Calu3 (cell line): Measurements from ENCODE around the gene INPP5K. TPM values are rescaled to one million over a fixed set of nuclear protein-coding genes. Genes with fewer than 3 reads are reported as not detected.

Source experiments
- BruUV-seq: library from RNA; stranded (reverse); fragments of 400-500 nt; replicated peaks from 2 replicates; lab custom pipeline; 2021; lab: Mats Ljungman, UMichigan
- CTCF ChIA-PET: fragments of 300-600 bp; sonication (Branson Sonifier 250); formaldehyde crosslinking; loops from one replicate; lab custom pipeline; 2022; ENCODE audit warnings: antibody characterized with exemption; lab: Charles Lee
- DNase-seq: peaks from one replicate; pipeline ENCODE4 v3.0.0; 2022
- H3K27ac Mint-ChIP-seq: one replicate; pipeline ENCODE4 v1.8.0; 2022; ENCODE audit warnings: mixed read lengths; ENCODE audit not compliant: unreplicated experiment
- H3K27me3 Mint-ChIP-seq: one replicate; pipeline ENCODE4 v1.8.0; 2022; ENCODE audit warnings: mixed read lengths; ENCODE audit not compliant: unreplicated experiment
- H3K36me3 Mint-ChIP-seq: one replicate; pipeline ENCODE4 v1.8.0; 2022; ENCODE audit warnings: mild to moderate bottlenecking, moderate library complexity, mixed read lengths; ENCODE audit not compliant: insufficient read depth, unreplicated experiment
- H3K4me1 Mint-ChIP-seq: one replicate; pipeline ENCODE4 v1.8.0; 2022; ENCODE audit warnings: mild to moderate bottlenecking, low read depth, mixed read lengths; ENCODE audit not compliant: unreplicated experiment
- H3K4me3 Mint-ChIP-seq: one replicate; pipeline ENCODE4 v1.8.0; 2022; ENCODE audit warnings: mild to moderate bottlenecking, low read depth, moderate library complexity, mixed read lengths; ENCODE audit not compliant: unreplicated experiment
- H3K9me3 Mint-ChIP-seq: one replicate; pipeline ENCODE4 v1.8.0; 2022; ENCODE audit warnings: low read depth, mixed read lengths; ENCODE audit not compliant: unreplicated experiment
- intact Hi-C: fragments of 100-400 bp; cut with micrococcal nuclease; formaldehyde crosslinking; loops from one replicate; pipeline ENCODE4 v1.10.0; 2022; ENCODE audit not compliant: unreplicated experiment
- total RNA-seq: library from RNA; stranded (reverse); gene quantifications from 2 replicates; pipeline ENCODE4 v1.2.3, GENCODE V29; 2022
- TF ChIP-seq, protein P1 (sequence below): fragments of 200-600 bp; IDR thresholded peaks from one replicate; pipeline ENCODE4 v1.8.0; 2022; ENCODE audit warnings: antibody characterized with exemption; ENCODE audit not compliant: unreplicated experiment

The INPP5K gene
- total RNA-seq, 1 experiment from 2014 or later, result 18.7 TPM

DNA sequence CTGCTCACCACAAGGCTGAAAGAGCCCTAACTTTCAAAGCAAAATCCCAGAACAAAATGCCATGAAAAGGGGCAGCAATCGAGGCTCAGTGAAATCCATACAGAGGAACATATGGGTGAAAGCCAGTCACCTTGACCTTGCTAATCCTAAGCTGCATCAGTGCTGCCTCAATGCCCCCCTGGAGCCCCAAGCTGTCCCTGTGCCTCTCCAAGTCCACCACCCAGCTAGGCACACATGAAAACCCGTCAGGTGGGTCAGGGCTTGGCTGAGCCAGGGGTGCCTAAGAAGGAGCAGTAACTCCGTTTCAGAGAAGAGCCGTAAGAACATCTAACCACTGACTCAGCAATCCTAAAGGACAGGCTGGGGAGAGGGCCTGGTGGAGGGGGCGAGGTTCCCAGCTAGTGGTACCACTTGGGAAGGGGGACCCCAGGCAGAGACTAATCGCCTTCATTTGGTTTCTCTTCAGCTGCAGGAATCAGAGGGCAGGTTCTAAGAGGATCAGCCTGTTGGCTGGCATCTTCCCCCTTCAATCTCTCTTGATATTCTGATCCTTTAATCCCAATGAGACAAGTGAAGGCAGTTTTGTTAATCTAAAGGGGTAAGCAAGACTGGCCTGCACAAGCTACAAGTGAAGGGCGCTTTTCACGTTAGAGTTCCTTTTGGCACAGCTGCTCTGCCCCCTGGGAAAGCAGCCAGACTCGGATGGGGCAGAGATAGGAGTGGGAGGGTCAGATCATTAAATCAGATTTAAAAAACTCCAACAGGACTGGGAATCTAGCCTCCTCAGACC, 38.5 kb upstream of the INPP5K start:
- H3K27ac Mint-ChIP-seq, result no peak overlapping the region
- no peak overlapping the region for H3K4me3 Mint-ChIP-seq
- H3K4me1 Mint-ChIP-seq, result no peaks in the 10 kb centered on the region
- no peak for DNase-seq
- CTCF ChIA-PET, result no interaction called here
- no peaks in the 10 kb centered on the region for H3K9me3 Mint-ChIP-seq
- H3K36me3 Mint-ChIP-seq, result peaks cover 12% of the 10 kb centered on the region
- TF ChIP-seq, protein P1, sequence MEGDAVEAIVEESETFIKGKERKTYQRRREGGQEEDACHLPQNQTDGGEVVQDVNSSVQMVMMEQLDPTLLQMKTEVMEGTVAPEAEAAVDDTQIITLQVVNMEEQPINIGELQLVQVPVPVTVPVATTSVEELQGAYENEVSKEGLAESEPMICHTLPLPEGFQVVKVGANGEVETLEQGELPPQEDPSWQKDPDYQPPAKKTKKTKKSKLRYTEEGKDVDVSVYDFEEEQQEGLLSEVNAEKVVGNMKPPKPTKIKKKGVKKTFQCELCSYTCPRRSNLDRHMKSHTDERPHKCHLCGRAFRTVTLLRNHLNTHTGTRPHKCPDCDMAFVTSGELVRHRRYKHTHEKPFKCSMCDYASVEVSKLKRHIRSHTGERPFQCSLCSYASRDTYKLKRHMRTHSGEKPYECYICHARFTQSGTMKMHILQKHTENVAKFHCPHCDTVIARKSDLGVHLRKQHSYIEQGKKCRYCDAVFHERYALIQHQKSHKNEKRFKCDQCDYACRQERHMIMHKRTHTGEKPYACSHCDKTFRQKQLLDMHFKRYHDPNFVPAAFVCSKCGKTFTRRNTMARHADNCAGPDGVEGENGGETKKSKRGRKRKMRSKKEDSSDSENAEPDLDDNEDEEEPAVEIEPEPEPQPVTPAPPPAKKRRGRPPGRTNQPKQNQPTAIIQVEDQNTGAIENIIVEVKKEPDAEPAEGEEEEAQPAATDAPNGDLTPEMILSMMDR, result no peak
- H3K27me3 Mint-ChIP-seq, result no peaks in the 10 kb centered on the region
- intact Hi-C loops, result no loop called here
- BruUV-seq, result no TSS peak

DNA sequence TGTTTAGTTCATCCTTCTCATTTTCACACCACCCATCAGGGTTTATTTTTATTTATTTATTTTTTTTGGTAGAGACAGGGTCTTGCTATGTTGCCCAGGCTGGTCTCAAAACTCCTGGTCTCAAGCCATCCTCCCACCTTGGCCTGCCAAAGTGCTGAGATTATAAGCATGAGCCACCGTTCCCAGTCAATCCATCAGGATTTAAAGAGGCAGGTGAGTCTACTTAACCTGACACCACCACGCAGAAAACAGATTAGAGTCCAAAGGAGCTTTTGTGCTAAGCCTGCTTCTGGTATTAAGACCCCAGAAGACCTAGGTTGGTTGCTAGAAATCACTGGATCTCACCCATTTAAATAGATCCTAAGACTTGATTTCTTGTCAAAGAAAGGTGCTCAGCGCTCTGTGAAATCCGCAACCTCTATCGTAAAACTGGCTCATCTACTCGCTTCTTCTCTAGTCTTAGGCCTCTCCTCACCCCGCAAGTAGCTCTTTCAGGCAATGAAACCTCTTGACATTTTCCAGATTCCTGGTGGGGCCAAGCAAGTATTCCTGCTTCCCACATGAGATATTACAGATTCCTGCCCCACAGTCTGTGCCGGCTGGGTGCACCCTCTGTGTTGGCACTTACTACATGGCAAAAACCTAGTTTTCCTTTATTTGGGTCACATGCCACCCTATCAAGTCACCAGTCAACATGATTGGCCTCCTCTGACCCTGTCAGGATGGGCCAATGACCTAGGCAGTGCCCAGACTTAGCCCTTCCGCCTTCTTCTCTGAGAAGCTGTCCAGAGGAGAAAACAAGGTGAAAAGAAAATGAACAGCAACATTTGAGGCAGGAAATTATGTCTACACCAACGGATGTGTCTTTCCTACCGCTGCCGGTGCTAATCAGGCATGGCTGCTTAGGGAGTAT, 37.2 kb upstream of the INPP5K start:
- Mint-ChIP-seq H3K27ac (no peak overlapping the region), H3K4me3 (no peak overlapping the region), H3K4me1 (no peaks in the 10 kb centered on the region), H3K36me3 (peaks cover 17% of the 10 kb centered on the region), H3K9me3 (no peaks in the 10 kb centered on the region), H3K27me3 (no peaks in the 10 kb centered on the region)
- BruUV-seq, result no TSS peak
- intact Hi-C loops, result no loop called here
- TF ChIP-seq, protein P1, result no peak
- no peak for DNase-seq
- CTCF ChIA-PET, result interaction anchor here (0.7 kb wide), 1 partner anchor 8 kb away, joined by 4 read pairs; no protein-coding TSS in a partner anchor

DNA sequence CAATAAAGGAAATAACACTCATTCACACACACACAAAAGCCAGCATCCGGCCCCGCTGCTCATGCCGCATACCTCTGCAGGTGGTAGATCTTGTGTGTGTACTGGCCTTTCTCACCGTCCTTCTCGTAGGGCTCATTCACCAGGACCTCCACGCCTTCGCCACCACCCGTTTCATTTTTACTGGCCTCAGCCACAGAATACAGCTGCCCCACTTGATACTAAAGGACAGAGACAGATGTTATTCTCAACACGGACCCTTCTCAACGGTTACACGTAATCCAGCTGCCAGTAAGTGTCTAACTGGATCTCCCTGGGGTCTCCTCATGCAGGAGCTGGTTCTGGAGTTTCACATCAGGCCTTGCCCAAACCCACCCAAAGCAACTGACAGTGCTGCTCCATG, 36.5 kb upstream of the INPP5K start:
- H3K27me3 Mint-ChIP-seq, result no peaks in the 10 kb centered on the region
- H3K9me3 Mint-ChIP-seq, result no peaks in the 10 kb centered on the region
- H3K36me3 Mint-ChIP-seq, result peaks cover 17% of the 10 kb centered on the region
- intact Hi-C loops, result no loop called here
- BruUV-seq, result no TSS peak
- H3K4me3 Mint-ChIP-seq, result no peak overlapping the region
- no peak for DNase-seq
- H3K27ac Mint-ChIP-seq, result no peak overlapping the region
- CTCF ChIA-PET, result no interaction called here
- TF ChIP-seq, protein P1, result no peak
- H3K4me1 Mint-ChIP-seq, result no peaks in the 10 kb centered on the region

DNA sequence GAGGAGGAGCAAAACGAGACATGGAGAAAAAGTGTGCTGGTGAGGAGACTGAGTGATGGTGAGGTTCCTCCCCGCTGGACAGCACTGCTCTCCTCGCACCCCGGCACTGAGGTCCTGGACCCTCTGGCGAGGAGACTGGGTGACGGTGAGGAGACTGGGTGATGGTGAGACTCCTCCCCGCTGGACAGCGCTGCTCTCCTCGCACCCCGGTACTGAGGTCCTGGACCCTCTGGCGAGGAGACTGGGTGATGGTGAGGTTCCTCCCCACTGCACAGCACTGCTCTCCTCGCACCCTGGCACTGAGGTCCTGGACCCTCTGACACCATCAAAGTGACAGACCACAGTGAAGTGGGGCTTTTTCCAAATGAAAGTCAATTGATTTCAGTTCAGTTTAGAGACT, 35.3 kb upstream of the INPP5K start:
- no TSS peak for BruUV-seq
- no peak for DNase-seq
- Mint-ChIP-seq H3K9me3 (no peaks in the 10 kb centered on the region), H3K4me3 (no peak overlapping the region), H3K27ac (no peak overlapping the region), H3K4me1 (no peaks in the 10 kb centered on the region), H3K36me3 (peaks cover 20% of the 10 kb centered on the region), H3K27me3 (no peaks in the 10 kb centered on the region)
- CTCF ChIA-PET, result no interaction called here
- intact Hi-C loops, result no loop called here
- TF ChIP-seq, protein P1, result no peak
